ENCODE data around the gene GP5. TPM values are rescaled to one million over a fixed set of nuclear protein-coding genes. Genes with fewer than 3 reads are reported as not detected.

The GP5 gene
- total and polyA plus RNA-seq, 8 donors = 0.05 to 0.06 TPM; not detected in 6

DNA sequence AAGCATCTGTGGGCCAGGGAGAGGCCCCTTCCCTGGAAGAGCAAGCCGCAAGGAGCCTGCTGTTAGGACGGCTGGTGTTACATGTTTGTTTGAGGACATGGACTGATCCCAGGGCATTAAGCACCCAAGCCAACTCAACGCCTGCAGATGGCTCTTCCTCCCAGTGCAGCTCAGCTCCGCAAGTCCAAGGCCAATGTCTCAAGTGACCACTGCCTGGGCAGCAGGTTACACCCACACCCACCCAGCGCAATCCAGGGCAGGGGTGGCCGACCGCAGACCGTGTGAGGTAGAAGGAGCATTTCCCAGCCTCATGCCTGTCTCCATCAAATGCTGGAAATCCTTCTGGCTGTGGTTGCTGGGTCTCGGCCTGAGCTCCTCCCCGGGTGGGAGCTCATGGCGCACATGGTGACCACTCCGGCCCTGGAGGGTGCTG, 14.5 kb downstream of the GP5 start:
- Histone ChIP-seq H3K4me1 (no peaks in the 10 kb centered on the region), H3K27ac (no peak overlapping the region), H3K36me3 (no peaks in the 10 kb centered on the region), H3K27me3 (no peaks in the 10 kb centered on the region), H3K4me3 (no peak overlapping the region), H3K9me3 (no peaks in the 10 kb centered on the region)
- ATAC-seq = no peak
- FAIRE-seq = no peak
- no peak for DNase-seq
- intact Hi-C loops (cut with DNase I) = no loop called here
- WGBS, 2 donors = 83 to 90% methylated on average over 12 of the region's 12 CpGs
- no peak for TF ChIP-seq CTCF (IDR thresholded peaks at IDR 0.05)

- ATAC-seq (no peak), FAIRE-seq (no peak), DNase-seq (no peak)
- no peak overlapping the region for H3K4me3 ChIP-seq
- intact Hi-C loops (cut with DNase I) = no loop called here
- no peaks in the 10 kb centered on the region for H3K9me3 ChIP-seq
- H3K27ac ChIP-seq = no peak overlapping the region
- no peaks in the 10 kb centered on the region for H3K36me3 ChIP-seq
- H3K4me1 ChIP-seq = no peaks in the 10 kb centered on the region
- H3K27me3 ChIP-seq = no peaks in the 10 kb centered on the region
- TF ChIP-seq CTCF (IDR thresholded peaks at IDR 0.05) = no peak
- WGBS, 2 donors = 73 to 80% methylated on average over 6 of the region's 6 CpGs
These were observed 14.9 kb downstream of the GP5 start for GRCh38 chr3:194384156-194384555.

DNA sequence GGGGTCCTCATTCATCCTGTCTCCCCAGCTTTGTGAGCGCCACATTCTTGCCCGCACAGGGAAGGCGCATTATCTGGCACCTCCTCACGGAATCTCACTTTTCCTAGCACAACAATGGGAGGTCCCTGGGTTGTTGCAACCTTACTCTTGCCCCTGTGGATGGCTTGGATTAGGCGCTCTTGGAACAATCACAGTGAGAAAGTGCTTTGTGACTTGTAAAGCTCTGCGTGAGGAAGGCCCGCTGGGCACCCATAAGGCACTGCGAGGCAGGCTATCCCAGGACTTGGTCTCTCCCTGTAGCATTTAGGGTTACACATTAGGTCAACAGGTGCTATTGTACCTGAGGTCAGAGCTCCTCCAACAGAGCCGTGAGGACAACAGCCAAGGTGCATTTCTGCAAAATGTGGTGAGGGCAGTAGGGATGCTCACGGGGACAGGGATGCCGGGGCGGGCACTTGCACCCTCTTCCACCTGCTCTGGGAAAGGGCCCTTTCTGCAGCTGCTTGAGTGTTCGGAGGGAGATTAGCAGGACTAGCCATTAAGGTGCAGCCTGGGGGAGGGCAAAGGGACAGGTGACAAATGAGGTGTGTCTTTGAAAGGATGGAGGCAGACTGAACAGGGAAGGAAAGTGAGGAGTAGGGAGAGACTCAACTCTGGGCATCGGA, 15.7 kb downstream of the GP5 start:
- 79 to 81% methylated on average over 14 of the region's 14 CpGs for WGBS, 2 donors
- FAIRE-seq = no peak
- Histone ChIP-seq H3K27ac (no peak overlapping the region), H3K27me3 (no peaks in the 10 kb centered on the region), H3K36me3 (no peaks in the 10 kb centered on the region), H3K4me3 (no peak overlapping the region), H3K9me3 (no peaks in the 10 kb centered on the region), H3K4me1 (no peaks in the 10 kb centered on the region)
- intact Hi-C loops (cut with DNase I) = no loop called here
- no peak for ATAC-seq
- no peak for DNase-seq
- no peak for TF ChIP-seq CTCF (IDR thresholded peaks at IDR 0.05)

- WGBS, 2 donors = 79 to 83% methylated on average over 9 of the region's 9 CpGs
- H3K27ac ChIP-seq = no peak overlapping the region
- FAIRE-seq (no peak), ATAC-seq (no peak), DNase-seq (no peak)
- no peaks in the 10 kb centered on the region for H3K36me3 ChIP-seq
- no peaks in the 10 kb centered on the region for H3K27me3 ChIP-seq
- H3K4me3 ChIP-seq = no peak overlapping the region
- TF ChIP-seq CTCF (IDR thresholded peaks at IDR 0.05) = no peak
- H3K4me1 ChIP-seq = no peaks in the 10 kb centered on the region
- H3K9me3 ChIP-seq = no peaks in the 10 kb centered on the region
- intact Hi-C loops (cut with DNase I) = no loop called here
These were observed 16.2 kb downstream of the GP5 start for GRCh38 chr3:194382892-194383223.

DNA sequence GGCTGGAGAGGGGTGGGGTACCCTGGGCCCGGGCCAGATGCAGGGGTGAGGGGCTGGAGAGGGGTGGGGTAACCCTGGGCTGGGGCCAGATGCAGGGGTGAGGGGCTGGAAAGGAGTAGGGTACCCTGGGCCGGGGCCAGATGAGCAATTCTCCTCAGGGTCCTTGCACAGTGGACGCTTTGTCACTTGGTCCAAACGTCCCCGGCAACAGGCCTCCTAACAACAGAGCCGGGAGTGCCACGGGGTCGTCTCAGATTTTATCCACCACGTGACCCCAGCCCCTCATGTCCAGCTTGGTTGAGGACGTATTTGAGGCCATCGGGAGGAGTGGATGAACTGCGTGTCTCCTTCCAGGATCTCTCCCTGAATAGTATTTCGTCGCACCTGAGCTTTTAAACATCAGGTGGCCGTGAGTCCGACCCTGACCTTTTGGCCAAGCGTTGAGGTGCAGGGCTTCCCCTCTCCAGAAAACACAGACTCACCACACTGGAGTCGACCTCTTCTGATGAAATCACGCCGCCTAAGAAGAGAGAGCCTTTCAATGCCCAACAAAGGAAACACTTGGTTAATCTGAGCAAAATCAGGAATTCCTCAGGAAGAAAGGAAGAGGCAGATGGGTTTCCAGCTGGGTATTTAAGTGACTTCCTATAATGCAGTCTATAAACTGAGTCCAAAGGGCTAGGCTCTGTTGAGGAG, 16.7 kb downstream of the GP5 start:
- H3K9me3 ChIP-seq = no peaks in the 10 kb centered on the region
- no peak for ATAC-seq
- no peaks in the 10 kb centered on the region for H3K27me3 ChIP-seq
- no peak for TF ChIP-seq CTCF (IDR thresholded peaks at IDR 0.05)
- intact Hi-C loops (cut with DNase I) = no loop called here
- FAIRE-seq = no peak
- no peaks in the 10 kb centered on the region for H3K4me1 ChIP-seq
- H3K27ac ChIP-seq = no peak overlapping the region
- DNase-seq = no peak
- H3K36me3 ChIP-seq = no peaks in the 10 kb centered on the region
- H3K4me3 ChIP-seq = no peak overlapping the region
- 79 to 80% methylated on average over 20 of the region's 20 CpGs for WGBS, 2 donors
